K562 (cell line): Measurements from ENCODE around the gene VILL. TPM values are rescaled to one million over a fixed set of nuclear protein-coding genes. Genes with fewer than 3 reads are reported as not detected.

Experiments
- ATAC-seq: fragments of 200-7000 bp; cut with Tn5 transposase; 3 replicates; pipeline ENCODE4 v1.9.1; 2020; ENCODE audit warnings: moderate library complexity
- BruUV-seq: library from RNA; stranded (reverse); fragments of 400-500 nt; replicated peaks from 2 replicates; lab custom pipeline; 2021; lab: Mats Ljungman, UMichigan
- CTCF ChIA-PET: fragments of 300-600 bp; formaldehyde crosslinking; extraction: SDS; loops from one replicate; lab custom pipeline; 2021; ENCODE audit warnings: low intra/inter-chr PET ratio; lab: Yijun Ruan, JAX
- POLR2A ChIA-PET: fragments of 300-600, 350-650 bp; sonication (Branson Sonifier 250); formaldehyde crosslinking; extraction: SDS; loops from one replicate; lab custom pipeline; 2021; ENCODE audit warnings: antibody characterized with exemption, inconsistent platforms; lab: Yijun Ruan, JAX
- DNase-seq, 4 experiments: peaks; one replicate each; pipeline versions ENCODE4 v3.0.0 to v3.0.0-alpha.2; 2011 to 2018; ENCODE audit warnings: low spot score in 3 of 4, mixed read lengths in 3 of 4; ENCODE audit errors: extremely low read depth in 1 of 4
- FAIRE-seq: peaks from 2 replicates; lab custom pipeline; 2011; peaks lifted over from hg19 to GRCh38; lab: Jason Lieb, UNC
- H2AFZ ChIP-seq: 2 replicates; pipeline ENCODE4 v1.6.0; 2011; ENCODE audit warnings: low read depth, low read length, control low read depth, inconsistent platforms
- H3K27ac ChIP-seq: fragments of 200-600 bp; 3 replicates; pipeline ENCODE4 v1.8.0; 2011; ENCODE audit warnings: low read depth, mild to moderate bottlenecking, control low read depth, inconsistent platforms, low read length, moderate library complexity, mixed read lengths; ENCODE audit errors: extremely low read depth
- H3K27me3 ChIP-seq, 2 experiments: fragments of 300-600 bp in 1 of 2; 2 replicates in 1 of 2; 3 replicates in 1 of 2; pipeline versions ENCODE4 v1.6.0 to v1.8.0; 2011; ENCODE audit warnings: inconsistent platforms in 2 of 2, low read length in 2 of 2, mild to moderate bottlenecking in 1 of 2, mixed read lengths in 1 of 2, moderate library complexity in 1 of 2; ENCODE audit not compliant: control insufficient read depth in 2 of 2, insufficient read depth in 2 of 2
- H3K36me3 ChIP-seq: fragments of 300-600 bp; 3 replicates; pipeline ENCODE4 v1.8.0; 2011; ENCODE audit warnings: mild to moderate bottlenecking, low read length, inconsistent platforms; ENCODE audit not compliant: control insufficient read depth, insufficient read depth
- H3K4me1 ChIP-seq, 2 experiments: fragments of 200-600 bp in 1 of 2; replicated peaks in 1 of 2; 2 replicates in 1 of 2; 3 replicates in 1 of 2; pipeline versions ENCODE4 v1.5.1 to v1.8.0; 2011; ENCODE audit warnings: inconsistent platforms in 2 of 2, low read length in 2 of 2, mild to moderate bottlenecking in 1 of 2, mixed read lengths in 1 of 2, moderate library complexity in 1 of 2; ENCODE audit not compliant: control insufficient read depth in 2 of 2, insufficient read depth in 2 of 2
- H3K4me2 ChIP-seq: 2 replicates; pipeline ENCODE4 v1.6.1; 2011; ENCODE audit warnings: low read length, control low read depth, inconsistent platforms, mixed read lengths; ENCODE audit not compliant: insufficient read depth
- H3K4me3 ChIP-seq: fragments of 200-600 bp; sonication (generic), shearing (Covaris generic); 2 replicates; pipeline ENCODE4 v1.5.1; 2016; ENCODE audit warnings: control low read depth, inconsistent platforms
- H3K79me2 ChIP-seq: fragments of 200-600 bp; 3 replicates; pipeline ENCODE4 v1.8.0; 2011; ENCODE audit warnings: low read length, inconsistent platforms; ENCODE audit not compliant: control insufficient read depth, insufficient read depth
- H3K9ac ChIP-seq, 2 experiments: 2 replicates each; pipeline versions ENCODE4 v1.6.0 to v1.6.1; 2011; ENCODE audit warnings: low read depth in 2 of 2, low read length in 2 of 2, control low read depth in 1 of 2, inconsistent platforms in 1 of 2, mild to moderate bottlenecking in 1 of 2, mixed read lengths in 1 of 2; ENCODE audit not compliant: insufficient read depth in 1 of 2
- H3K9me1 ChIP-seq: one replicate; pipeline ENCODE4 v1.6.0; 2011; ENCODE audit warnings: inconsistent platforms, mild to moderate bottlenecking, low read length, moderate library complexity; ENCODE audit not compliant: control insufficient read depth, insufficient read depth
- H3K9me3 ChIP-seq: replicated peaks from 2 replicates; pipeline ENCODE4 v1.5.1; 2011; ENCODE audit warnings: low read depth, low read length, inconsistent platforms; ENCODE audit not compliant: control insufficient read depth, insufficient read depth
- H4K20me1 ChIP-seq: replicated peaks from 2 replicates; pipeline ENCODE4 v1.6.1; 2011; ENCODE audit warnings: low read length, inconsistent platforms, mixed read lengths; ENCODE audit not compliant: control insufficient read depth, insufficient read depth
- CEBPB ChIP-seq: fragments of 450-650 bp; IDR thresholded peaks from 2 replicates; pipeline ENCODE4 v1.6.1; 2016; ENCODE audit warnings: missing genetic modification characterization, missing compliant biosample characterization
- CREBBP ChIP-seq: IDR thresholded peaks from one replicate; pipeline ENCODE4 v1.6.1; 2012; ENCODE audit warnings: low read depth, mild to moderate bottlenecking, control low read depth, inconsistent platforms, low read length
- DACH1 ChIP-seq: fragments of 450-650 bp; IDR thresholded peaks from 2 replicates; pipeline ENCODE4 v1.6.1; 2018; ENCODE audit not compliant: partially characterized antibody
- DPF2 ChIP-seq: fragments of 450-650 bp; IDR thresholded peaks from 2 replicates; pipeline ENCODE4 v1.6.1; 2016
- EWSR1 ChIP-seq: fragments of 450-650 bp; IDR thresholded peaks from 2 replicates; pipeline ENCODE4 v1.6.1; 2018; ENCODE audit warnings: borderline replicate concordance, mild to moderate bottlenecking, low read depth, moderate library complexity; ENCODE audit not compliant: partially characterized antibody
- KAT8 ChIP-seq: fragments of 450-650 bp; IDR thresholded peaks from 2 replicates; pipeline ENCODE4 v1.6.1; 2016; ENCODE audit warnings: low read depth, mild to moderate bottlenecking
- NELFE ChIP-seq: IDR thresholded peaks from 2 replicates; pipeline ENCODE4 v1.6.1; 2011; ENCODE audit warnings: mild to moderate bottlenecking; ENCODE audit not compliant: insufficient read depth, insufficient read length
- NR2F6 ChIP-seq: fragments of 450-650 bp; formaldehyde crosslinking; IDR thresholded peaks from 2 replicates; pipeline ENCODE4 v1.4.0; 2020; ENCODE audit warnings: mild to moderate bottlenecking
- POLR3A ChIP-seq: IDR thresholded peaks from 2 replicates; pipeline ENCODE4 v1.6.1; 2011; ENCODE audit warnings: borderline replicate concordance, mild to moderate bottlenecking, moderate library complexity; ENCODE audit not compliant: insufficient read length, insufficient read depth; ENCODE audit errors: extremely low read depth
- RNF2 ChIP-seq: sonication (generic); IDR thresholded peaks from 2 replicates; pipeline ENCODE4 v1.6.1; 2016
- TEAD4 ChIP-seq, 2 experiments: sonication (generic) in 1 of 2; formaldehyde crosslinking in 1 of 2; IDR thresholded peaks; 2 replicates each; pipeline versions ENCODE4 v1.6.1 to v1.8.0; 2012 to 2022; ENCODE audit warnings: borderline replicate concordance in 1 of 2, inconsistent platforms in 1 of 2, low read length in 1 of 2, mild to moderate bottlenecking in 1 of 2, missing genetic modification reagents in 1 of 2
- ZNF197 ChIP-seq: fragments of 200-800 bp; sonication (Bioruptor generic); IDR thresholded peaks from 2 replicates; pipeline ENCODE4 v1.6.1; 2016; ENCODE audit warnings: low read depth, missing genetic modification characterization, missing compliant biosample characterization
- WGBS: fragments of 100-300 bp; shearing (Covaris generic); methylation state at CpG from one replicate; pipeline ENCODE4 v1.1.6; 2016; ENCODE audit warnings: low coverage, mixed read lengths; ENCODE audit not compliant: insufficient coverage; ENCODE audit errors: missing lambda C conversion rate; 5-methylcytosine and 5-hydroxymethylcytosine counted together
- in situ Hi-C: fragments of 300-500 bp; cut with MboI; formaldehyde crosslinking; loops from 4 replicates; pipeline ENCODE4 v1.15.0; 2018; ENCODE audit warnings: inconsistent platforms, mixed read lengths
- intact Hi-C: fragments of 100-400 bp; cut with micrococcal nuclease; formaldehyde crosslinking; loops from 2 replicates; pipeline ENCODE4 v1.14.2; 2022
- polyA plus RNA-seq, 8 experiments: library from polyadenylated mRNA; depleted of rRNA in 4 of 8; stranded (reverse) in 5 of 8; unstranded in 3 of 8; fragments of >200 nt; fragmentation: Nextera tagmentation in 2 of 8; fragmentation: Illumina TruSeq in 1 of 8; extraction: Ambion mirVana in 2 of 8; extraction: Trizol in 1 of 8; gene quantifications; 2 replicates each; pipeline versions ENCODE4 v1.2.1 to v1.2.3, GENCODE V29; 2011 to 2014; ENCODE audit warnings: inconsistent platforms in 1 of 8, missing spikeins in 1 of 8
- total RNA-seq, 7 experiments: library from RNA; depleted of rRNA in 6 of 7; stranded (reverse); fragments of >200 nt in 6 of 7; fragmentation: Illumina TruSeq in 2 of 7; extraction: Trizol in 2 of 7; gene quantifications; 2 replicates each; pipeline versions ENCODE4 v1.2.1 to v1.2.3, GENCODE V29; 2011 to 2021; ENCODE audit warnings: low replicate concordance in 1 of 7
- TF ChIP-seq, protein P1 (sequence below): fragments of 450-650 bp; IDR thresholded peaks from 2 replicates; pipeline ENCODE4 v1.7.0; 2016; ENCODE audit warnings: borderline replicate concordance
- TF ChIP-seq, protein P2 (sequence below): fragments of 200-800 bp; sonication (Bioruptor generic); IDR thresholded peaks from 2 replicates; pipeline ENCODE4 v1.6.1; 2017; ENCODE audit warnings: missing genetic modification characterization, missing compliant biosample characterization
- TF ChIP-seq, protein P3 (sequence below): fragments of 450-650 bp; IDR thresholded peaks from 2 replicates; pipeline ENCODE4 v1.7.1; 2018; ENCODE audit warnings: mild to moderate bottlenecking, low read depth; ENCODE audit not compliant: partially characterized antibody

Gene VILL
- total and polyA plus RNA-seq, 9 of the 15 experiments (the other 6 are each of a cell fraction or from before 2014, with no cell fraction given): 0.11 to 16.0 (median 8.8) TPM

DNA sequence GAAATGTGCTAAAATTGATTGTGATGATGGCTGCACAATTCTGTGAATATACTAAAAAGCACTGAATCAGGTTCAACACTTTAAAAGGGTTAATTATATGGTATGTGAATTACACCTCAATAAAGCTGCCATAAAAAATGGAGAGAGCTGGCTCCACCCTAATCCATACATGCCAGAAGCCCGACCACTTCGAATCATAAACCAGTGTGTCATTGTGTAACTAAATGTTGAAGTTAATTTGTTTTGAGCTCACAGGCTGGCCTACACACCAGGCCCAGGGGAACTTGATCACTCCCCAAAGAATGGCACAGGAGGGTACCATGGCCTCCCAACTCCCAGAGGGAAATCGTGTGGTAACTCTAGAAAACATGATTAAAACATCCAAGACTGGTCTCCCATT lies 24.9 kb downstream of the VILL start:
- 60% methylated on average over 3 of the region's 3 CpGs for WGBS
- H3K9ac ChIP-seq: peak overlapping the region in 1 of 2 experiments; percentile 63; a peak in 1 of 4 replicates
- H3K4me3 ChIP-seq: no peak overlapping the region
- no peaks in the 10 kb centered on the region for H3K27me3 ChIP-seq
- peaks cover 69% of the 10 kb centered on the region for H3K79me2 ChIP-seq
- ATAC-seq (no peak), FAIRE-seq (no peak), DNase-seq (no peak)
- intact Hi-C loops (no loop called here), in situ Hi-C loops (no loop called here)
- no TSS peak for BruUV-seq
- POLR2A ChIA-PET: interaction anchor here (0.8 to 1.2 kb wide), 2 partner anchors 9 to 12 kb away, joined by 3 read pairs; no protein-coding TSS in a partner anchor
- peaks cover 72% of the 10 kb centered on the region for H3K36me3 ChIP-seq
- CTCF ChIA-PET: no interaction called here
- H3K4me2 ChIP-seq: peak overlapping the region; percentile 44
- H2AFZ ChIP-seq: no peak overlapping the region
- peaks cover 10% of the 10 kb centered on the region for H3K9me1 ChIP-seq
- H4K20me1 ChIP-seq: peaks cover 3% of the 10 kb centered on the region; the same call in 1 of the 2 replicates
- no peaks in the 10 kb centered on the region for H3K9me3 ChIP-seq
- H3K4me1 ChIP-seq: peaks cover 49 to 54% of the 10 kb centered on the region in 2 experiments
- peak overlapping the region; percentile 3; the same call in 1 of the 3 replicates for H3K27ac ChIP-seq
- TF ChIP-seq NR2F6 (CRISPR knock-in tag) (no peak), POLR3A (no peak), CREBBP (no peak), EWSR1 (no peak), TEAD4 (IDR thresholded peaks at IDR 0.05; ENCODE audit: low read length) (no peak), TEAD4 (CRISPR knock-in tag; IDR thresholded peaks at IDR 0.05; ENCODE audit: borderline replicate concordance) (no peak), DACH1 (no peak), RNF2 (no peak), NELFE (no peak), CEBPB (no peak), ZNF197 (CRISPR knock-in tag) (no peak), DPF2 (no peak), KAT8 (no peak)
- TF ChIP-seq, protein P1, sequence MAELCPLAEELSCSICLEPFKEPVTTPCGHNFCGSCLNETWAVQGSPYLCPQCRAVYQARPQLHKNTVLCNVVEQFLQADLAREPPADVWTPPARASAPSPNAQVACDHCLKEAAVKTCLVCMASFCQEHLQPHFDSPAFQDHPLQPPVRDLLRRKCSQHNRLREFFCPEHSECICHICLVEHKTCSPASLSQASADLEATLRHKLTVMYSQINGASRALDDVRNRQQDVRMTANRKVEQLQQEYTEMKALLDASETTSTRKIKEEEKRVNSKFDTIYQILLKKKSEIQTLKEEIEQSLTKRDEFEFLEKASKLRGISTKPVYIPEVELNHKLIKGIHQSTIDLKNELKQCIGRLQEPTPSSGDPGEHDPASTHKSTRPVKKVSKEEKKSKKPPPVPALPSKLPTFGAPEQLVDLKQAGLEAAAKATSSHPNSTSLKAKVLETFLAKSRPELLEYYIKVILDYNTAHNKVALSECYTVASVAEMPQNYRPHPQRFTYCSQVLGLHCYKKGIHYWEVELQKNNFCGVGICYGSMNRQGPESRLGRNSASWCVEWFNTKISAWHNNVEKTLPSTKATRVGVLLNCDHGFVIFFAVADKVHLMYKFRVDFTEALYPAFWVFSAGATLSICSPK: no peak
- TF ChIP-seq, protein P2, sequence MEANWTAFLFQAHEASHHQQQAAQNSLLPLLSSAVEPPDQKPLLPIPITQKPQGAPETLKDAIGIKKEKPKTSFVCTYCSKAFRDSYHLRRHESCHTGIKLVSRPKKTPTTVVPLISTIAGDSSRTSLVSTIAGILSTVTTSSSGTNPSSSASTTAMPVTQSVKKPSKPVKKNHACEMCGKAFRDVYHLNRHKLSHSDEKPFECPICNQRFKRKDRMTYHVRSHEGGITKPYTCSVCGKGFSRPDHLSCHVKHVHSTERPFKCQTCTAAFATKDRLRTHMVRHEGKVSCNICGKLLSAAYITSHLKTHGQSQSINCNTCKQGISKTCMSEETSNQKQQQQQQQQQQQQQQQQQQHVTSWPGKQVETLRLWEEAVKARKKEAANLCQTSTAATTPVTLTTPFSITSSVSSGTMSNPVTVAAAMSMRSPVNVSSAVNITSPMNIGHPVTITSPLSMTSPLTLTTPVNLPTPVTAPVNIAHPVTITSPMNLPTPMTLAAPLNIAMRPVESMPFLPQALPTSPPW (CRISPR knock-in tag): no peak
- TF ChIP-seq, protein P3, sequence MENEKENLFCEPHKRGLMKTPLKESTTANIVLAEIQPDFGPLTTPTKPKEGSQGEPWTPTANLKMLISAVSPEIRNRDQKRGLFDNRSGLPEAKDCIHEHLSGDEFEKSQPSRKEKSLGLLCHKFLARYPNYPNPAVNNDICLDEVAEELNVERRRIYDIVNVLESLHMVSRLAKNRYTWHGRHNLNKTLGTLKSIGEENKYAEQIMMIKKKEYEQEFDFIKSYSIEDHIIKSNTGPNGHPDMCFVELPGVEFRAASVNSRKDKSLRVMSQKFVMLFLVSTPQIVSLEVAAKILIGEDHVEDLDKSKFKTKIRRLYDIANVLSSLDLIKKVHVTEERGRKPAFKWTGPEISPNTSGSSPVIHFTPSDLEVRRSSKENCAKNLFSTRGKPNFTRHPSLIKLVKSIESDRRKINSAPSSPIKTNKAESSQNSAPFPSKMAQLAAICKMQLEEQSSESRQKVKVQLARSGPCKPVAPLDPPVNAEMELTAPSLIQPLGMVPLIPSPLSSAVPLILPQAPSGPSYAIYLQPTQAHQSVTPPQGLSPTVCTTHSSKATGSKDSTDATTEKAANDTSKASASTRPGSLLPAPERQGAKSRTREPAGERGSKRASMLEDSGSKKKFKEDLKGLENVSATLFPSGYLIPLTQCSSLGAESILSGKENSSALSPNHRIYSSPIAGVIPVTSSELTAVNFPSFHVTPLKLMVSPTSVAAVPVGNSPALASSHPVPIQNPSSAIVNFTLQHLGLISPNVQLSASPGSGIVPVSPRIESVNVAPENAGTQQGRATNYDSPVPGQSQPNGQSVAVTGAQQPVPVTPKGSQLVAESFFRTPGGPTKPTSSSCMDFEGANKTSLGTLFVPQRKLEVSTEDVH: no peak
